COLO829 (cell line): ENCODE data around the gene SRRD.

ENCODE experiments used
- DNase-seq: peaks from one replicate; pipeline ENCODE4 v3.0.0; 2012; ENCODE audit warnings: low spot score

Gene SRRD

DNA sequence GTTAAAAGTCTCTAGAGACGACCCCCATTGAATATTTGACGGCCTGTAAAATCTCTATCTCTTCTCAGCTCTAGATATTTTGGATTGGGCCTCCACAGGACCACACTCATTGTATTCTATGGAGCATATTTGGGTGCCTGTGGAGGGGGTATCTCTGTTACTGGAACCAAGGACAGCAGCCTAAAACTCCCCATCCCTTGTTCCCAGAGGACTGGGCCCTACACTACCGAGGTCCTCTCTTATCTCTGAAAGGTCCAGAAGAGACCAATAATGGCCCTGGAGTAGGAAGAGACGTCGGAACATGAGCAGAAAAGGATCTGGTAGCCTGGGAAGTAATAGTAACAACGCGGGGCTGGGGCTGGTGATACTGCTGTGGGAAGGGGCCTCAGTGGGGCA, 636 bp upstream of the SRRD start:
- no peak for DNase-seq

DNA sequence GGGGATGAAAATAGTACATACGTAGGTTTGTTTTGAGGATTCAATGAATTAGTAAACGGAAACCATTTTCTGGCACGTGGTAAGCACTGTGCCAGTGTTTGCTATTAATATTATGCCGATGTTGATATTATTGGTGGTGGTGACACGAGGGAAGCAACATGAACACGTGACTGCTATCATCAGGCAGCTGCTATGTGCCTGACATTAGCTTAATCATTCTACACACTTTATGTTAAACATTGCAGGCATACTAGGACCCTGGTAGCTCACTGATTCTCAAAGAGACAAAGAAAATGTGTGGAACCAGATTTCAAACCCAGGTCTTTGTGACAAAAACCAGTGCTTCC, 656 bp downstream of the SRRD start:
- no peak for DNase-seq

DNA sequence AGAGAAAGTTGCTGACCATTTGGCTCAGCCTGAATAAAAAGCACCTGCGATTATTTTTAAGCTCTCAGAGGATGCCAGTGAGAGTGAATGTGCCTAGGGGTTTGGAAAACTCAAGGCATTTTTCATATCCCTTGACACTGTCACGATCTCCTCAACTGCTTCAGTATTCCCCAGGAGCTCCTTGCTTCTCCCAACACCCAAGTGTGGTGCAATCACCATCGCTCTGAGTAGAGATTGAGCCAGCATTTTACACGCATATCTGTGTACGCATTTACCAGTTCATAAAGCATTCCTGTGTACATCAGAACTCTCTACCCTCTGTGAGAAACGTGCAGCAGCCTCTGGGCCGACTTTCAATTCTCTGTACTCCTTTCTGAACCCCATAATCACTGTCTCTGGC, 1.3 kb downstream of the SRRD start:
- DNase-seq = no peak

DNA sequence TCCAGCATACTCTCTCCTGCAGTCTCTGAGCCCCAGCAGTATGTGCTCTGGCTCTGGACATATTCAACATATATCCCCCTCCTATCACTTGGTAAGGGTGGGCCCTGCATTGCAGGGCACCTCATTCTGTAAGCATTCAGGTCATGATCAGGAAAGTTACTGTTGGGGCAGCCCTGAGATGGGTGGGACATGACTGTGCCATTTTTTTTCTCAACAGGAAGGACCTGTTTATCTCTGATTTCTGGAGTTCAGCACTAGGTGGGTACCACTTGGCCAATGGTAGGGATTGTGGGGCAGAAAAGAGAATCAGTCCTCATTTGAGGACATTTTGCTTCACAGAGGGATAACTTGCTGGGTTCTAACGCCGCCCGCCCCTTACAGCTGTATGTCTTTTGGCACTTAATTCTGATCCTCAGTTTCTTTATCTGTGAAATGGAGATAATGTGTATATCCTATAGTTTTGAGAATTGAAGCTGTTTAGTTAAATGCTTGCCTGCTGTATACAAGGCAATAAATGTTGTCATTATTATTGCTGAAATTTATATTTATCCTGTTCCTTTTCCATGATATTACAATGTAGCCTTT, 2.2 kb downstream of the SRRD start:
- no peak for DNase-seq

DNA sequence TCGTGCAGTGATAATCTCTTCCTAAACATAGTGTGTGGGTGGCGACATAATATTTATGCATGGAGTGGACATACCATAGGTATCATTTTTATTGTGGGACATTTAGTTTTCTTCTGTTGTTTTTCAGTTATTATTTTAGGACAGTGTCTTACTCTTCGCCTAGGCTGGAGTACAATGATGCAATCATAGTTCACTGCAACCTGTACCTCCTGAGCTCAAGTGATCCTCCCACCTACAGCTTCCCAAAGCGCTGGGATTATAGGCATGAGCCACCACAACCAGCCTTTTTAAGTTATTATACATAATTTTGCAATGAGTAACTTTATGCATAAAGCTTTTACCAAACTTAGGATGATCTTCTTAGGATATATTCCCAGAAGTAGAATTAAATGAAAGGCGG, 2.7 kb downstream of the SRRD start:
- no peak for DNase-seq

DNA sequence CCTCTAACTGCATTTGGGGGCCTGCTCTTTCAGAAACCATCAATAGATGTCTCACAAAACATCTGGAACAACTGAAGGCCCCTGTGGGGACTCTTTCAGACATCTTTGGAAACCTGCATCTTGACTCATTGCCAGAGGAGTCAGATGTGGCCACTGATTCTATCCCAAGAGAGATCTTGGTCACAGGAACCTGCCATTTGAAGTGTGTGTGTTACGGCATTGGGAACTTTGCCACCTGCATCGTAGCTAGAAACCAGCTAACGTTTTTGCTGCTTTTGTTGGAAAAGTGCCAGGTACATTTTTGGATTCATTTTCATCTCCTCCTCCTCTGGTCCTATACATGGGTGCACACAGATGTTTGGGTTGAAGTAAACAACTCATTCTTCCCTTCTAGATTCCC, 4.3 kb downstream of the SRRD start:
- no peak for DNase-seq

DNA sequence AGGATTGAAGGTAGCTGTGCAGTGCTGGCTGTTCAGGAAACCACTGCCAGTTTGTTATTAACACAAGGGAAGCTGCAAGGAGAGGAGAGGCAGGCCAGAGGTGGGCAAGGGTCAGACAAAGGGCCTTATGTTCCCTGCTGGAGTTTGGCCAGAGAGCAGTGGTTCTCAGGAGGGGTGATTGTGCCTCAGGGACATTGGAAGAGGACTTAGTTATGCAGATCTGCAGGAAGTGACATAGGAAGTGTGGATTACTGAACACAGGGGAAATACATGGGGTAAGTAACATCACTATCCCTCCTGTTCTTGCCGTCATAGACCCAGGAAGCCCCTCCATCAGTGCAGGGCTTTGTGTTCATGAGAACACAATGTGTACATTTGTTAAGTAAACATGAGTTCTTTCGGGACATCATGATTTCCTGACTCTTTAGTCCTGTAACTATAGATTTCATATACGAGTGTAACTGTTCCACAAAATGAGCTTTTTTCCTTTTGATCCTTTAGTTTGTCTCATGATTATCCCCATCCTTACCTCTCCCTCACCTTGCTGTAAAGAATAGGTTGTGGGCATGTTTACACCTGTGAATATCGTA, 5.9 kb downstream of the SRRD start:
- peak; percentile 98 for DNase-seq

DNA sequence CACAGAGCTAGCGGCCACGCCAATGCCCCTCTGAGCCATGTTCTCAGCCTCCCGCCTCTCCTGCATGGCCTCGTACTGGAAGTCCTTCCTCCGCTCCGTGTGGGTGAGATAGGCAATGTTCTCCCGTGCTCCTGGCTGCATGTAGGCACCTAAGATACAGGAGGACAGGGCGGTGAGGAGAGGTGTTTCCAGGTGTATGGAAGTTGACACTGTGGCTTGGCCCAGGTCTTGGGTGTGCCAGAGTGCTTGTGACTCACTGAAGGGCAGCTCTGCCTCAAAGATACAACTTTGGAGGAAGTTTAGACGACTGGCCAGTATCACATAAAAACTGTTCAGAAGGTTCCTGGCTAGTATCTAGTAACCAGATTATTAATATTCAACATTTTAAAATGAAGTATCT, 8.5 kb downstream of the SRRD start:
- DNase-seq = no peak

DNA sequence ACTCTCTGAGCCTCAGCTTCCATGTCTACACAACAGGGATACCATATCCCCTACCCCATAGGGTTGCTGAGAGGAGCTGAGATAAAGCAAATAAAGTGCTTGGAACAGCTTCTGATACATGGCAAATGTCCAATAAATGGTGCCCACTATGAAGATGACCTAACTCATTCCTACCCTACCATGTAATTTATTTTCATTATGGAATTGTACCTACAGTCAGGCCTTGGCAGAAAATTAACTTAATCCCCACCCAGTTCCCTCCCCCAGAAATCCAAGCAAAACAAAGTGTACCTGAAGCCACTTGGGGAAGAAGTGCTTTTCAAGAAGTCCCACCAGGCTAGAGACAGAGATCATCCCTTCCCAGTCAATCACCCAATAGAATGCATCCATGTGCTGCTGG, 10.8 kb downstream of the SRRD start:
- DNase-seq = no peak

DNA sequence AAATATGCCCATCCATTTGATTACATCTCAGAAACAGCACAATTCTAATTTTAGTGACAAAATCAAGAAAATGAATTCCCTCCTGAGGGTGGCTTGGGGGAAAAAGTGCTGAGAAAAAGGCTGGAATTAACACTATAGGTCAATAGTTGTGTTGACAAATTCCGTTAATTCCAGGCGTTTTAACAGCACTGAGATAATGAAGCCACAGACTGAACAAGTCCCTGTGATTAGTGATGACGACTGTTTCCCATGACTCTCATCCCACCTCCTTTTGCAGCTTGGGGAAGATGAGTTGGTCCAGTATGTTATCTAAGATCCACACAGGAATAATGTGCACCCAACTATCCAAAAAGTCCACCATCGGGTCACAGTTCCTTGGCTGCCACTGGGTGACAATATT, 12.8 kb downstream of the SRRD start:
- DNase-seq = no peak

DNA sequence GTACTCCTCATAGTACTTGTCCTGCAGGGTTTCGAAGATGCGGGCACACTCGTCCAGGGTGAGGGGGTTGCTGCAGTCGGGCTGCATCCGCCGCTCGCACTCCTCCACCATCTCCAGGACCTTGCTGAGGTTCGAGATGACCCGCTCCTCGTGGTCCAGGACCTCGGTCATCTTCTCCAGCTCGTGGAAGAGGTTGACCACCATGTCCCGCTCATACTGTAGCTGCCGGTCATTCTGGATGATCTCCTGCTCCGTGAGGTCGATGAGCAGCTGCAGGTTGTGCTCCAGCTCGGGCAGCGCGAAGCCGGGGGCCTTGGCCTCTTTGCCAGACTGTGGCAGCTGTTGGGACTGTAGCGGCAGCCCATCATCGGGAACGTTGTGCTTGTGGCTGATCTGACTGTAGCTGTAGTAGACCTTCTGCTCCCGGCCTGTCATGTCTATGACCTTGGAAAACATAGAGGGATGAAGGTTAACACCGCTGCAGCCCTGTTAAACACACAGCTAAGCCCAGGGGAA, 15.6 kb downstream of the SRRD start:
- no peak for DNase-seq

DNA sequence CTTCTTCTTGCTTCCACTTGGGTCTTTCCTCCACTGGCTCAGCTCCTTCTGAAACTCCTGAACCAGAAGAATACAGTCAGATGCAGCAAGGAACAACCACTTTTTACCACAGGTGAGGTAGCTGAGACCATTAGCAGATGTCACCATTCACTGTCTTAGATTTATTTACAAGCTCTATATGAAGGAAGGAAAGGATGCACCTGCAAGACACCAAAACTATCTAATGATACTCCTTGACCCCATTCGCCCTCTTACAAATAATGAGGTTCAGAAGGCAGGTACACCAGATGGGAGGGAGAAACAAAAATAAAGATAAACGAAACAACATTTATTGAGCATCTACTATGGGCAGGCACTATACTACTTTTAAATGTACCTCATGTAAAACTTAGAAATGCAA, 18.3 kb downstream of the SRRD start:
- DNase-seq = no peak

DNA sequence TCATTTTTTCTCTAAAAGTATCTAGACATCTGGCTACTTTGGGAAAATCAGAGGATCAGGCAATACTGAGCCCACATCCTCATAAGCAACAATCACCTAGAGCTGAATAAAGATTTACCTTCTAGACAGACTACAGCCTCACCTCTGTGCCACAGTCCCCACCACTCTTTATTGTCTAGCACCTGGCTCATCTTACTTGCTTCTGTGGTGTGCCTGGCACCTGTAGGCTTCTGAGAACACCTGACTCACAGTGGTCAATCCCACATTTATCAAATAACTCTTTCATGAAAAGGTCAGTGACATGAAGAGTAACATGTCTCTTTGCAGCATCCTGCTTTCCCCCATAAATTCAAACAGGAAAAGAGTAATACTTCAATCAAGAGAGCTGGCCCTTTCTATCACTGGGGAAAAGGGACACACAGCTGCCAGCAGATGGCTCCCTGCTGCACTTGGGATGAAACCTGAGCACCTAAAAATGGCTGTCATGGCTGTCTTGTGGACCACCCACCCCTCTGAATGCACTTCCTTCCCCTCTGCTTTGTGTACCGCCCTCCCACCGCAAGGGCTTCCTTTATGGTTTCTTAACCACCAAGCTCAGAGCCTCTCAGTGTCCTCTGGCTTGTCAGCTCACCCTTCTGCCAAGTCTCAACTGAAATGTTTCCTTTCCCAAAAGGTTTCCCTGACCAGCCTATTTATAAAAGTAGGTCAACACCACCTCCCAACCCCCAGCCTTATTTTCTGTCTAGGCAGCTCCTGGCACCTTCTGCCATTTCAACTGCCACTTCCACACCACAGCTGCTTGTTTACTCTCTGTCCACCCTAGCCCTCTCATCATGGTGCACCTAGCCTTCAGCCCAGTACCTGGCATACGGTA, 19.2 kb downstream of the SRRD start:
- DNase-seq = no peak

DNA sequence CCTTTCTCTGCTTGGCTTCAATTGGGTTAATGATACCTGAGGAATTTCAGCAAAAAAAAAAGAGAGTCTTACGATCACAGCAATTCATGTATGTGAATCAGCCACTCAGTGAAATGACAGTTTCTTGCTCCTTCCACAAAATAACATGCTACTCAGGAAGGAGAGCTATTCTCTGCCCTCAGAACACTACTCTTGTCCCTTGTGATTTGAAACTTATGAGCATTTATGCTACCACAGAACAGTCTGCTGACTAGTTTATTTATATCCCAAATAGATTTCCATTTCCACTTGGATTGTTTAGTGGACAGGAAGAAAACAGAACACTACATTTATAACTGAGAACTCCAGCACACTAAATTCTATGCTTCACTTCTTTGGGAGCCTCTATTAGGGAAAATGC, 20.1 kb downstream of the SRRD start:
- no peak for DNase-seq

DNA sequence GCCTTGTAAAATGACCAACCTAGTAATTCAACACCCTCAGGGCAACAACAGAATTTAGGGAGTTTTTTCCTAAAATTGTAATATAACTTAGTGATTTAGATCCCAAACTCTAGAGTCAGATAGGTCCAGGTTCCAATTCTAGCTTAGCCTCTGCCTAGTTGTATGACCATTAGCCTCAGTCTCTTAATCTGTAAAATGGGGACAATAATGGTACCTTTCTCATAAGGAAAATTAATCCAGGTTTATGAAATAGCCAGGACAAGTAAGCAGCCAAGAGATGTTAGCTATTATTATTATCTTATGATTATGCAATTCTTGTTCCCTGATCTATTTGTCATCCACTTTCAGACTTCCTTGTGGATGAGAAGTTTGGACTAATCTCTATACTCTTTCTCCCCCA, 24.5 kb downstream of the SRRD start:
- no peak for DNase-seq

DNA sequence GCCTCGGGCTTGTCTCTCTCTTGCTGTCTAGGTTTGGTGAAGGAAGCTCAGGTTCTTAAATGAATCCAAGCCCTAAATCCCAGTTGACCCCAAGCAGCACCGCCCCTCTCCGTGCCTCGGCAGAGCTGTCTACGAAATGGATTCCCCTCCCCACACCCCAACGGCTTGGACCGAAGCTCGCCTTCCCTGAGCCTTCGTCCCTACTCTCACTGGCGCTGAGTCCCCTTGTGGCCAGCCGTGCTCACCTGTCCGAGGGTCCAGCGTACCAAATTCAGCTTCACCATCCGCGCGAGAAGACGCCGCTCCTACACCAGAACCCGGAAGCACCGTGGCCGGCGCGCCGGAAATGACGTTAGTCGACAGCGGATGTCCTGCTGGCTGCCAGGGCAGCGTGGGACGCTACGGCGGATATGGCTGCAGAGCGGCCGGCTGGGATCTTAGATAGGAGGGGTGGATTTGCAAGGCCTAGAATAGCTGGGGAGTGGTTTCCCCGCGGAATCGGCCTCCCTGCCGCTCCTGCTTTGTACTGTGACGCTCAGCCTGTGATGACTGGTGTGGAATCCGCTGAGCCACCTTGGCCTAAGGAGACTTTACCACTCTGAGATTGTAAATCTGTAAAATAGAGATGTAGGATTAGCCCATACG, 28.6 kb downstream of the SRRD start, which contains the start of gene TFIP11:
TFIP11 (minus strand) TSS at position 325 of the 645 bp plus-strand sequence. CDS start 2,201 bp downstream, outside the sequence.
- peak; percentile 97 for DNase-seq

DNA sequence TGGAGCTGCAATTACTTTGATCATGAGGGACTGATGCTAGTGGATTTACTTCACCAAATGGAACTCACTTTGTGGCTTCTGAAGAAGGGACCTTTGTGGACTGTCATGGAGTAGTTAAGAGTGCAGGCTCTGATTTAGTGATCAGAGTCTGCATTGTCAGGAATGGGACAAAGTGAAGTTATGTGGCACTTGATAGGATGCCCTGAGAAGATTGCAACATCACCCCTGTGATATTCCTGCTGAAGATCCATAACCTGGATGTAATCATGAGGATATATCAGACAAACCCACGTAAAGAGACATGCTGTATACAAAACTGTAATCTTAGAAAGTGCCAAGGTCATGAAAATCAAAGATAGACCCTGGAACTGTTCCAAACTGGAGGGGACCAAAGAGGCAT, 30.2 kb downstream of the SRRD start:
- no peak for DNase-seq

DNA sequence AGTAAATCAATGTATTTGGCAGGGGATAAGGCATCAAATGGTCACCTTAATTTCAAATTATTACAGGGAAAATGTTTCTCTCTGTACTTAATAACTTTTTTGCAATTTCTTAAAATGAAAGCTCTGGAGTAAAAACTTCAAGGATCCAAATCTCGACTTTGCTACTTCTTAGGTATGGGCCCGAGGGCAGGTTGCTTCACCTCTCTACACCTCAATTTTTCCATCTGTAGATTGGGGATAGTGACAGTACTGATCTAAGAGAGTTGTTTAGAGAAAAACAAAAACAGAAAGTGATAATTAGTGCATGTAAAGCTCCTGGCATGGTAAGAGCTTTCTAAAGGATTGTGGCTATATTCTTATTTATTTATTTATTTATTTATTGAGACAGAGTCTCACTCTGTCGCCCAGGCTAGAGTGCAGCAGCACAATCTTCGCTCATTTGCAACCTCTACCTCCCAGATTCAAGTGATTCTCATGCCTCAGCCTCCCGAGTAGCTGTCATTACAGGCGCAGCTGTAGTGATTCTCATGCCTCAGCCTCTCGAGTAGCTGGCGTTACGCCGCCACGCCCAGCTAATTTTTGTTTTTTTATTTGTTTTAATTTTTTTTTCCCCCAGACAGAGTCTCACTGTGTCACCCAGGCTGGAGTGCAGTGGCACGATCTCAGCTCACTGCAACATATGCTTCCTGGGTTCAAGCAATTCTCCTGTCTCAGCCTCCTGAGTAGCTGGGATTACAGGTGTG, 30.9 kb downstream of the SRRD start:
- no peak for DNase-seq

DNA sequence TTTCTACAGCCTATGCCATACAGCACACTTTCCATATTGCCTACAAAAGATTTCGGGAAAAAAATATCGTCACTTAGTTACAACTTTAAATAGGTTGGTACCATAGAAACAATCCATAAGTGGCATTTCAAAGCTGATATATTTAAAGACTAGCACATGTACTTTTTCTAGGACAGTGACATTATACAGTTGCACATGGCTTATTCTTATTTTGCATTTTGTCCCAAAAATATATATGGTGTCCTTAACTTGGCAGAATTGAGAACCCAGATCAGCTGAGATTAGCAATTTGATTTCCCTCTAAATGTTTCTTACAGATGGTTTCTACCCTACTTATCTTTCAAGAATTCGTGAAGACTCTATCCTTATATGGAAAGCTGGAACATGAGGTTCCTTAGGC, 32.3 kb downstream of the SRRD start:
- DNase-seq = no peak

DNA sequence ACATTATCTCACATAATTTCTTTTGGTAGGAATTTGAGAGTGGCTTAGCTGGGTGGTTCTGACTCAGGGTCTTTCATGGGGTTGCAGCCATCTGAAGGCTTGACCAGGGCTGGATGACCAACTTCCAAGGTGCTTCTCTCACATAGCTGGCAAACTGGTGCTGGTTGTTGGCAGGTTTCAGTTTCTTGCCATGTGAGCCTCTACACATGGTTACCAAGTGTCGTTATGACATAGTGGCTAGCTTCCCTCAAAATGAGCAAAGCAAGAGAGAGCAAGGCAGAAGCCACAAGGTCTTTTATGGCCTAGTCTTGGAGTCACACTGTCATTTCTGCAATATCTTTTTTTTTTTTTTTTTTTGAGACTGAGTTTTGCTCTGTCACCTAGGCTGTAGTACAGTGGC, 32.8 kb downstream of the SRRD start:
- DNase-seq = no peak

DNA sequence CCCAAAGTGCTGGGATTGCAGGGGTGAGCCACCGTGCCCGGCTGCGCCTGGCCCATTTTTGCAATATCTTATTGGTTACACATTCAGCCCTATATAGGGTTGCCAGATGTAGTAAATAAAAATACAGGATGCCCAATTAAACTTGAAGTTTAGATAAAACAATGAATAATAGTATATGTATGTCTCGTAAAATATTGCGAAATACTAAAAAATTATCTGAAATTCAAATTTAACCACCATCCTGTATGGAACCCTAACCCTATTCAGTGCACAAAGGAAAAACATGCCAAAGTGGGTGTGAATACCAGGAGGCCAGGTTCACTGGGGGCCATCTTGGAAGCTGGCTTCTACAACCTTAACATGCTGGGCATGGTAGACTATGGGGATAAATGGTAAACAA, 33.8 kb downstream of the SRRD start:
- no peak for DNase-seq

DNA sequence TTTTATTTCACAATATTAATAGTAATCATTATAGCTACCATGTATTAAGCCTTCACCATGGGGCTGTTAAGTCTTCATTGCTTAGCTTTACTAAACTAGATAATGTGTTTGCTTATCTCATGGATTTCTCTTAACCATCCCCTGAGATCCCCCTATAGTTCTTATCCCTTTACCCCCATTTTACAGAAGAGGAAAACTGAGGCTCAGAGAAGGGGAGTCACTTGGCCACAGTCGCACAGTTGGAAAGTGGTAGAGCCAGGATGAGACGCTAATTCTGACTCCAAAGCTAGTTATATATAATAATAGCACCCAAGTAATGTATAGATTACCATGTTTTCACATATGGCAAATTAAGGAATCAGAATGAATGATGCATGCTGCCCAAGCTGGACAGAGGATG, 38.3 kb downstream of the SRRD start:
- no peak for DNase-seq
